Upper lobe of left lung (tissue), 4 donors: ENCODE data around the gene ITM2C.

Experiments used
- EP300 ChIP-seq, 4 donors: sonication (generic); formaldehyde crosslinking; IDR thresholded peaks; one replicate each; pipeline ENCODE4 v1.5.1; 2017; ENCODE audit warnings: antibody characterized with exemption in 4 of 4, control low read depth in 2 of 4
- POLR2A ChIP-seq, 4 donors: fragments of 450-650 bp; IDR thresholded peaks; one replicate each; pipeline ENCODE4 v1.5.1; 2016 to 2017; ENCODE audit warnings: antibody characterized with exemption in 4 of 4, mild to moderate bottlenecking in 2 of 4
- POLR2AphosphoS5 ChIP-seq, 2 donors: sonication (generic); formaldehyde crosslinking; IDR thresholded peaks; one replicate each; pipeline ENCODE4 v1.5.1; 2017; ENCODE audit warnings: antibody characterized with exemption in 2 of 2
- TF ChIP-seq, protein P1 (sequence below), 6 experiments: fragments of 450-650 bp in 4 of 6; fragments of 200-600 bp in 2 of 6; sonication (generic) in 2 of 6; IDR thresholded peaks; one replicate each; pipeline ENCODE4 v1.5.1; 2016 to 2019; ENCODE audit warnings: antibody characterized with exemption in 6 of 6

DNA sequence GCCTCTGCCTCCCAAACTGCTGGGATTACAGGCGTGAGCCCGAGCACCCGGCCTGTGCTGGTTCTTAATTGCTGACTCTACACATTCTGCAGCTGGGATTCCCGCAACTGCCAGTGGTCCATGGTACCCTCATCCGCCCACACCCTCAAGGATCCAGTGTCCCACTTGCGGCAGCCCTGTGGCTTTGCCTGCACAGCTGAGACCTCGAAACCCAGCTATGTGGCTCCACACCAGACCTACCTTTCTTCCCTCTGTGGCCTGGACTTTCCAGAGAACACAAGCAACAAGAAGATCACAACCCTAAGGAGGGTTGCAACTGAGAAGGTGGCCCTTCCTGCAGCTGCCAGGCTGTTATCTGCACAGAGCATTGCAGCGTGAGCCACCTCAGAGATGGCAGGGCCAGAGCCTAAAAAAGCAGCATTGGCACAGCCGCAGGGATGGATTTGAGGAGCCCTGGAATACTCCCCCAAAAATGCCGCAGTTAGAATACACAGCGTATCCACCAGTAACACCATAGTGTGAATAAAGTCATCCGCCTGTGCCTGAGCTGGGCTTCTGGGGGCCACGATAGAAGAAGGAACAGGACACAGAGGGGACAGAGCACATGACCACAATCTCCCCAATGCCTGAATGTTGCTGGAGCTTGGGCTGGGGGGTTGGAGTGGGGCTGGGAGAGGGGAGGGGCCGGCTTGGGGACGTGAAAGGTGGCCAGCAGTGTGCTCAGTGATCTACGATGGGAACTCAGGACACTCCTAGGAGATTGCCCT is 58.4 kb downstream of the ITM2C start:
- TF ChIP-seq, protein P1, sequence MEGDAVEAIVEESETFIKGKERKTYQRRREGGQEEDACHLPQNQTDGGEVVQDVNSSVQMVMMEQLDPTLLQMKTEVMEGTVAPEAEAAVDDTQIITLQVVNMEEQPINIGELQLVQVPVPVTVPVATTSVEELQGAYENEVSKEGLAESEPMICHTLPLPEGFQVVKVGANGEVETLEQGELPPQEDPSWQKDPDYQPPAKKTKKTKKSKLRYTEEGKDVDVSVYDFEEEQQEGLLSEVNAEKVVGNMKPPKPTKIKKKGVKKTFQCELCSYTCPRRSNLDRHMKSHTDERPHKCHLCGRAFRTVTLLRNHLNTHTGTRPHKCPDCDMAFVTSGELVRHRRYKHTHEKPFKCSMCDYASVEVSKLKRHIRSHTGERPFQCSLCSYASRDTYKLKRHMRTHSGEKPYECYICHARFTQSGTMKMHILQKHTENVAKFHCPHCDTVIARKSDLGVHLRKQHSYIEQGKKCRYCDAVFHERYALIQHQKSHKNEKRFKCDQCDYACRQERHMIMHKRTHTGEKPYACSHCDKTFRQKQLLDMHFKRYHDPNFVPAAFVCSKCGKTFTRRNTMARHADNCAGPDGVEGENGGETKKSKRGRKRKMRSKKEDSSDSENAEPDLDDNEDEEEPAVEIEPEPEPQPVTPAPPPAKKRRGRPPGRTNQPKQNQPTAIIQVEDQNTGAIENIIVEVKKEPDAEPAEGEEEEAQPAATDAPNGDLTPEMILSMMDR (IDR thresholded peaks at IDR 0.05): no peak
- TF ChIP-seq POLR2A (IDR thresholded peaks at IDR 0.05): no peak
- TF ChIP-seq EP300 (IDR thresholded peaks at IDR 0.05): no peak
- TF ChIP-seq POLR2AphosphoS5 (IDR thresholded peaks at IDR 0.05): no peak
